ENCODE measurements around the gene GDPGP1. TPM values are rescaled to one million over a fixed set of nuclear protein-coding genes. Genes with fewer than 3 reads are reported as not detected.

Gene GDPGP1
- total RNA-seq, 1 experiment from 2014 or later, result 7.8 TPM

DNA sequence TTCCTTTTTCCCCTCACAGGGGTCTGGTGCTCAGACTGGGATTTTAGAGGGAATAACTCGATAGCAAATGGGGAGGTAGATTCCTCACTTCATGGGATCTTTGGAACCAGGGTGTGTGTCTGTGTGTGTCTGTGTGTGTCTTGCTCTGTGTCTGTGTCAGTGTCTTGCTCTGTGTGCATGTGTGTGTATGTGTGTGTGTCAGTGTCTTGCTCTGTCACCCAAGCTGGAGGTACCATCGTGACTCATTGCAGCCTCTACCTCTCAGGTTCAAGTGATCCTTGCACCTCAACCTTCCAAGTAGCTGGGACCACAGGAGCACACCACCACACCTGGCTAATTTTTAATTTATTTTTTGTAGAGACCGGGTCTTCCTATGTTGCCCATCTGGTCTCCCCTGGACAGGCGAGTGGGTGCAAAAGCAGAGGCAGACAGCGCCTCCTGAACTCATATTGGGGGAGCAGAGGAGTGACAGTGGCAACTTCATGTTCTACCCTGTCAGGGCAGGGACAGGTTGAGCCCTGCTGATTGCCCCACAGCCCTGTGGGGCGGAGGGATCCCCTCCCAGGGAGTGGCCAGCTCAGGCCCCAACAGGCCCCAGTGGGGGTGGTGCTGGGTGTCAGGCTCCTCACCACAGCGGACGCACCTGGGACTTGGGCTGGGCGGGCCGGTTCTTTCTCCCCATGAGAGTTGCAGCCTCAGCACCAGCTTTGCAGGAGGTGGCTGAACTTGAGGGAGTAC, 43.2 kb upstream of the GDPGP1 start:
- no peaks in the 10 kb centered on the region for H3K36me3 ChIP-seq (ENCODE audit: insufficient read depth, low read length)
- H3K4me1 ChIP-seq (ENCODE audit: low read length), result peaks cover 76% of the 10 kb centered on the region
- H3K27ac ChIP-seq (ENCODE audit: low read length), result peak overlapping the region; percentile 97
- DNase-seq, result peak; percentile 94
- H3K4me3 ChIP-seq (ENCODE audit: low read length), result peak overlapping the region; percentile 48
- H3K9me3 ChIP-seq (ENCODE audit: low read length), result no peaks in the 10 kb centered on the region
- peak overlapping the region; percentile 69 for H3K4me2 ChIP-seq (ENCODE audit: low read depth, low read length, poor library complexity, severe bottlenecking)
- peaks cover 25% of the 10 kb centered on the region for H3K79me2 ChIP-seq (ENCODE audit: low read length)
- H3K27me3 ChIP-seq (ENCODE audit: low read length), result no peaks in the 10 kb centered on the region
- H3K9ac ChIP-seq (ENCODE audit: low read length), result peak overlapping the region; percentile 68
- H3K9me2 ChIP-seq (replicated peaks; ENCODE audit: insufficient read depth, low read length), result no peaks in the 10 kb centered on the region
- no peak overlapping the region for H2AFZ ChIP-seq (ENCODE audit: low read length)
- no peaks in the 10 kb centered on the region for H4K20me1 ChIP-seq (ENCODE audit: insufficient read depth, low read depth, low read length)

DNA sequence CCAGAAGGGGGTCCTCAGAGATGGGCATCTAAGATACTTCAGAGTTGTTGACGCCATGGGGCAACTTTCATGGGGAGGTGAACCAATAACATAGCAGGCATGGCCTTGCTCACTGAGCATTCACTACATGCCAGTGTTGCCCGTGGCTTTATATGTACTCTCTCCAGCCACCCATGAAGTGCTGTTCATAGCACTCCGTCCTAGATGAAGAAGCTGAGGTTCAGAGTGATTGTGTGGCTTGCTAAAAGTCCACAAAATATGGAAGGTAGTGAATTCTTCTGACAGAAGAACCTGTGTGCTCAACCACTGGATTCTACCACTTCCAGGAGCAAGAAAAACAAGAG, 42.7 kb upstream of the GDPGP1 start:
- Histone ChIP-seq H3K36me3 (ENCODE audit: insufficient read depth, low read length) (no peaks in the 10 kb centered on the region), H3K4me2 (ENCODE audit: low read depth, low read length, poor library complexity, severe bottlenecking) (peak overlapping the region; percentile 69), H4K20me1 (ENCODE audit: insufficient read depth, low read depth, low read length) (no peaks in the 10 kb centered on the region), H3K4me1 (ENCODE audit: low read length) (peaks cover 70% of the 10 kb centered on the region), H3K9me2 (replicated peaks; ENCODE audit: insufficient read depth, low read length) (no peaks in the 10 kb centered on the region), H3K79me2 (ENCODE audit: low read length) (peaks cover 21% of the 10 kb centered on the region), H3K4me3 (ENCODE audit: low read length) (peak overlapping the region; percentile 48), H3K27me3 (ENCODE audit: low read length) (no peaks in the 10 kb centered on the region), H3K9me3 (ENCODE audit: low read length) (no peaks in the 10 kb centered on the region), H3K27ac (ENCODE audit: low read length) (peak overlapping the region; percentile 97), H3K9ac (ENCODE audit: low read length) (peak overlapping the region; percentile 68), H2AFZ (ENCODE audit: low read length) (no peak overlapping the region)
- DNase-seq, result no peak

DNA sequence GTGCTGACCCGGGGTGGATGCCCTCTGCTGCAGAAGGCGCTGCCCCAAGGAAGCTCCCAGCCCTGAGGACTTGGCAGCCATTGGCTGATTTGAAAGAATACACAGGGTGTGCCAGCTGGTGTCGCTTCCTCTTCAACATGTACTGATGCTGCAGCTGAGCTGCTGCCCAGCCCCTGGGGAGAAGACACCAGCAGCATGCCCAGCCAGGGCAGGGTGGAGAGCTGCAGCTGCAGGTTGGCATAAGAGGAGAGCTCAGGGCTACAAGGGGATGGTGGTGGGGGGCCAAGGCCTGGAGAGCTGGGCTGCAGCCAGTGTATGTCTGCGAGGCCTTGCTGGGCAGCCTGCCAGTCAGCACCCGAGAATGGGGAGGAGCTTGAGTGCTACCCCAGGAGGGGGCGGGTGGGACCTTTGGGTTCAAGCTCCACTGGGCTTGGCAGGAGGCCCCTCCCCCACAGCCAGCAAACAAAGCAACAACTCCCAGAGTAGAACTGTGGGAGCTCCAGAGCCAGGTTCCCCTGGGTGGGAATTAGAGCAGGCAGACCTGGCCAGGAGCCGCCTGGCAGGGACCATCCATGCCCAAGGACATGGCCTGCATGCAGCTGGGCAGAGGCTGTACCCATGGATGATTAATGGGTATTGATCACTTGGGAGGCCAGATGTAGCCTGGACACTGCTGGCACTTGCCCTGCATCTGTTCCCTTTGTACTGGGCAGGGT, 42.1 kb upstream of the GDPGP1 start:
- Histone ChIP-seq H3K27me3 (ENCODE audit: low read length) (no peaks in the 10 kb centered on the region), H3K4me3 (ENCODE audit: low read length) (peak overlapping the region; percentile 48), H3K9me3 (ENCODE audit: low read length) (no peaks in the 10 kb centered on the region), H3K79me2 (ENCODE audit: low read length) (peaks cover 19% of the 10 kb centered on the region), H3K36me3 (ENCODE audit: insufficient read depth, low read length) (no peaks in the 10 kb centered on the region), H3K9ac (ENCODE audit: low read length) (peak overlapping the region; percentile 68), H3K4me1 (ENCODE audit: low read length) (peaks cover 68% of the 10 kb centered on the region), H3K9me2 (replicated peaks; ENCODE audit: insufficient read depth, low read length) (no peaks in the 10 kb centered on the region), H2AFZ (ENCODE audit: low read length) (no peak overlapping the region), H3K27ac (ENCODE audit: low read length) (peak overlapping the region; percentile 97), H3K4me2 (ENCODE audit: low read depth, low read length, poor library complexity, severe bottlenecking) (peak overlapping the region; percentile 69), H4K20me1 (ENCODE audit: insufficient read depth, low read depth, low read length) (no peaks in the 10 kb centered on the region)
- DNase-seq, result peak; percentile 92

DNA sequence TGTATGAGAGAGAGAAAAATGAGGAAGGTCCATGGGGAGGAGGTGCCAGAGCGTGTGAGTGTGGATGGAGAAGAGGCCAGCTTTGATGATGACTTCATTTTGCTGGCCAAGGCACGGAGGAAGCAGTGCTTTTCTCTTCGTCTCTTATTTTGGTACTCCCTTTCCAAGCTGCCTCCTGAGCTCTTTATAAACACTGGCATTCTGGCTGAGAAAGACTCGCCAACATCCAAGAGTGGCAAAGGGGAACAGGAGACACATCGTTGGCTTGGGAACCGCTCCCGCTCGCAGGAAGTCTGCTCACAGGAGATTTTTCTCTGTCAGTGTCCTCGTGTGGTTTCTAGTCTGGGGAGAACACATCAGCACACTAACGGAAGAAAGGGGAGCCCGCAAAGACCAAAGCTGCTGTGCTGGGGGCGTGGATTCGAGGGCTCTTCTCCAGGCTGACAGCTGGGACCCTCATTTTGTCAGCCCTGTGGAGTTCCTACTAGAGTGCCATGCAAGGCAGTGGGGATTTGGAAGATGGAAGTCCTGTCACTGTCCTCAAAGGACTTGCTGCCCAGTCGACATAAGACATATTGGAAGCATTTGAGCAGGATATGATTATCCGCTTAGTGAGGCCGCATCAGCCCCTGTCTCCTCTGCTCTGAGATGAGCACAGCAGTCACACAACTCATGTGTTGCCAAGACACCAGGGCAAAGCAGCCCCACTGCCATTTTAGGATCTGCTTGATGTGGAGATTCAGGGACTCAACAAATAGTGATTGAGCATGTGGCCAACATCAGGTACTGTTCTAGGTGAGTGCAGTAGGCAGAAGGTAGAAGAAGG, 40.8 kb upstream of the GDPGP1 start:
- Histone ChIP-seq H3K27ac (ENCODE audit: low read length) (peak overlapping the region; percentile 97), H3K36me3 (ENCODE audit: insufficient read depth, low read length) (no peaks in the 10 kb centered on the region), H3K4me2 (ENCODE audit: low read depth, low read length, poor library complexity, severe bottlenecking) (peak overlapping the region; percentile 69), H3K9me3 (ENCODE audit: low read length) (no peaks in the 10 kb centered on the region), H3K4me3 (ENCODE audit: low read length) (peak overlapping the region; percentile 48; the same call in 1 of the 2 replicates), H3K27me3 (ENCODE audit: low read length) (no peaks in the 10 kb centered on the region), H3K4me1 (ENCODE audit: low read length) (peaks cover 63% of the 10 kb centered on the region), H3K9me2 (replicated peaks; ENCODE audit: insufficient read depth, low read length) (no peaks in the 10 kb centered on the region), H4K20me1 (ENCODE audit: insufficient read depth, low read depth, low read length) (no peaks in the 10 kb centered on the region), H2AFZ (ENCODE audit: low read length) (no peak overlapping the region), H3K9ac (ENCODE audit: low read length) (peak overlapping the region; percentile 68), H3K79me2 (ENCODE audit: low read length) (peaks cover 13% of the 10 kb centered on the region)
- DNase-seq, result no peak

DNA sequence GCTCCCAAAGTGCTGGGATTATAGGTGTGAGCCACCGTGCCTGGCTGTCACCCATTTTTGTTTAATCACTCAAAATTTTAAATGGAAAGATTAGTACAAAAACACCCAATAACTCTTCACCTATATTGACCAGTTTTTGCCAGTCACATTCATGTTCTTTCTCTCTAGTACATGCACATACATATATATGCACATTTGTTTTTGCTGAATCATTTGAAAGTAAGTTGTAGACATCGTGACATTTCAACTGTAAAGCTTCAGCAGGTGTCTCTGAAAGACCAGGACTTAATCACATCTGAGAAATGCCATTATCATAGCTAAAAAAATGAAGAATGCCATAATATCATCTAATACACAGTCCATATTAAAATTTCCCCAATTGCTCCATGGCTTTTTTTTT, 39.4 kb upstream of the GDPGP1 start:
- Histone ChIP-seq H3K4me2 (ENCODE audit: low read depth, low read length, poor library complexity, severe bottlenecking) (no peak overlapping the region), H3K9ac (ENCODE audit: low read length) (no peak overlapping the region), H3K9me2 (replicated peaks; ENCODE audit: insufficient read depth, low read length) (no peaks in the 10 kb centered on the region), H3K4me3 (ENCODE audit: low read length) (no peak overlapping the region), H3K27ac (ENCODE audit: low read length) (peak overlapping the region; percentile 46), H3K79me2 (ENCODE audit: low read length) (peaks cover 13% of the 10 kb centered on the region), H3K9me3 (ENCODE audit: low read length) (no peaks in the 10 kb centered on the region), H4K20me1 (ENCODE audit: insufficient read depth, low read depth, low read length) (no peaks in the 10 kb centered on the region), H3K4me1 (ENCODE audit: low read length) (peaks cover 55% of the 10 kb centered on the region), H3K27me3 (ENCODE audit: low read length) (no peaks in the 10 kb centered on the region), H2AFZ (ENCODE audit: low read length) (no peak overlapping the region), H3K36me3 (ENCODE audit: insufficient read depth, low read length) (no peaks in the 10 kb centered on the region)
- no peak for DNase-seq

DNA sequence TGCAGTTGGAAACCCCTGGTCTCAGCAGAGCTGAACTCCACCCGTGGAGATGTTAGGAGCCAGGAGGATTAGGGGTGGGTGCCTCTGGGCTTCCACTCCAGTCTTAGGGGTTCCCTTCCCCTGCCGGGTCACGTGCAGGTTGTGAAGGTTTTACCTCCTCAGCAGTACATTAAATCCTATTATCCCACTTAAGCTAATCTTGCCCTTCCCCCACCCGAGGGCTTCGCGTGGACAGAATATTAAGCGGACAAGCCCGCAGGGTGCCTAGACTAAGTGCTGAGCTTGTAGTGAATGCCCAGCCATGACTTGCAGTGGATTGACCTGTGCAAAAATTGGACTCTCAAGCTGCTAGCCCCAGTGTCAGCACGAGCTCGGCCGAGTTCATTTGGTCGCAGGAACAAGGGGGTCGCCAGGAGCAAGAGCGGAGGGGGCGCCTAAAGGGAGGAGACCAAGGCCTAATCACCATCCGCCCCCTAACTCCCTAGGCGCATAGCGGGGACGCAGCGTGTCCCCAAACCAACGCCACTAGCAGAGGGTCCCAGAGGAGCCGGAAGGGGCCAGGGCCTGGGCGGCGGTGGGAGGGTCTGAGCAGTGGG, 33.4 kb upstream of the GDPGP1 start:
- Histone ChIP-seq H3K27me3 (ENCODE audit: low read length) (no peaks in the 10 kb centered on the region), H3K9ac (ENCODE audit: low read length) (peak overlapping the region; percentile 89), H3K9me2 (replicated peaks; ENCODE audit: insufficient read depth, low read length) (no peaks in the 10 kb centered on the region), H3K79me2 (ENCODE audit: low read length) (peaks cover 43% of the 10 kb centered on the region), H3K36me3 (ENCODE audit: insufficient read depth, low read length) (no peaks in the 10 kb centered on the region), H4K20me1 (ENCODE audit: insufficient read depth, low read depth, low read length) (no peaks in the 10 kb centered on the region; the same call in 1 of the 2 replicates), H2AFZ (ENCODE audit: low read length) (no peak overlapping the region), H3K4me2 (ENCODE audit: low read depth, low read length, poor library complexity, severe bottlenecking) (peak overlapping the region; percentile 74), H3K4me3 (ENCODE audit: low read length) (peak overlapping the region; percentile 90), H3K9me3 (ENCODE audit: low read length) (no peaks in the 10 kb centered on the region), H3K27ac (ENCODE audit: low read length) (peak overlapping the region; percentile 72), H3K4me1 (ENCODE audit: low read length) (peaks cover 55% of the 10 kb centered on the region)
- no peak for DNase-seq

DNA sequence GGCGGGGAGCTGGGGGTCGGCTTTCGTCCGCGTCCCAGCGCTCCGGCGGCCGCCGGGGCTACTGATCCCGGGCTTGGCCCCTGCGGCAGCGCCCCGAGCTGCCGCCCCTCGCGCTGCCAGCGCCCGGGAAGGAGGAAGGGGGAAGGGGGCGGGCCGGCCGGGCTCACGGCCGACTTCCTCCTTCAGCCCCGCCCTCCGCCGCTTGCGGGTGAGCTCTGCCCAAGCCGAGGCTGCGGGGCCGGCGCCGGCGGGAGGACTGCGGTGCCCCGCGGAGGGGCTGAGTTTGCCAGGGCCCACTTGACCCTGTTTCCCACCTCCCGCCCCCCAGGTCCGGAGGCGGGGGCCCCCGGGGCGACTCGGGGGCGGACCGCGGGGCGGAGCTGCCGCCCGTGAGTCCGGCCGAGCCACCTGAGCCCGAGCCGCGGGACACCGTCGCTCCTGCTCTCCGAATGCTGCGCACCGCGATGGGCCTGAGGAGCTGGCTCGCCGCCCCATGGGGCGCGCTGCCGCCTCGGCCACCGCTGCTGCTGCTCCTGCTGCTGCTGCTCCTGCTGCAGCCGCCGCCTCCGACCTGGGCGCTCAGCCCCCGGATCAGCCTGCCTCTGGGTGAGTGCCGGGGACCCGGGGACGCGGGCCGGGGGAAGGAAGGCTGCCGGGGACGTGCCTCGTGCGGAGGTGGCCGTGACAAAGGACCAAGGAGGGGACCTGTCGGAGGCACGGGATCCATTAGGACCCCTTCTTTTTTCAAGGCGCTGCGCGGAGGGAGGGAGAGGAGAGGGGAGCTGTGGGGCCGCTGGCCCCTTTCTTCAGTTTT, 32.7 kb upstream of the GDPGP1 start, which contains the start of gene SEMA4B:
TSS of gene SEMA4B (plus strand) at position 201 of the 814 bp plus-strand sequence. CDS start at position 450, 249 bp downstream.
- Histone ChIP-seq H3K9me2 (replicated peaks; ENCODE audit: insufficient read depth, low read length) (no peaks in the 10 kb centered on the region), H3K9me3 (ENCODE audit: low read length) (no peaks in the 10 kb centered on the region), H3K4me1 (ENCODE audit: low read length) (peaks cover 62% of the 10 kb centered on the region), H4K20me1 (ENCODE audit: insufficient read depth, low read depth, low read length) (no peaks in the 10 kb centered on the region; the same call in 1 of the 2 replicates), H3K9ac (ENCODE audit: low read length) (peak within 1 kb of the TSS; percentile 89), H3K27me3 (ENCODE audit: low read length) (no peaks in the 10 kb centered on the region), H3K79me2 (ENCODE audit: low read length) (peaks cover 50% of the 10 kb centered on the region), H3K4me3 (ENCODE audit: low read length) (peak within 1 kb of the TSS; percentile 90), H3K36me3 (ENCODE audit: insufficient read depth, low read length) (no peaks in the 10 kb centered on the region), H2AFZ (ENCODE audit: low read length) (0 out of 2 replicates have a peak within 1 kb of the TSS, but pooled peaks have one; percentile 34), H3K4me2 (ENCODE audit: low read depth, low read length, poor library complexity, severe bottlenecking) (peak within 1 kb of the TSS; percentile 74), H3K27ac (ENCODE audit: low read length) (peak within 1 kb of the TSS; percentile 72)
- DNase-seq, result peak; percentile 92

All from Karpas-422 (cell line).